Activated CD8-positive, alpha-beta memory T cell treated with anti-CD3 and anti-CD28 coated beads for 4 hours (primary cell): ENCODE data around the gene IL4R.
A peak's percentile ranks its signal among the peaks of the same experiment; 100 is the strongest.

Experiments used
- DNase-seq, 2 donors: peaks; one replicate each; pipeline ENCODE4 v3.0.0-alpha.2; 2020; ENCODE audit warnings: low read depth in 2 of 2

Gene IL4R

DNA sequence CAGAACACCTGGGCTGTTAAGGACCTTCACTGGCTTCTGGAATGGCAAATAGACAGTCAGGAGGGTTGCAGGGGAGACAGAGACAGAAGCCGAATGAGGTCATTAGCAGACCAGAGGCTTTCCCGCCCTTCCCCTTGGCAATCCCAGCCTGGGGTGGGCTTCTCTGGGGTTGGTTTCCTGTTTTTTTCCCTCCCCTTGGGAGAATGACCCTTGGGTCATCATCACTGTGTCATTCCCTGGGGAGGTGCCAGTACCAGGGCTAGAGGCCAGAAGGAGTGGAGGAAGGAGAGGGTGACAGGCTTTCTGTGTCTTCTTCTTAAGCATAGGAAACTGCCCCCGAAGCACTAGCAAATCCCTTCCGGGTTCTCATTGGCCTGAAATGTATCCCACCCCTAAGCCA lies 45.3 kb downstream of the IL4R start:
- no peak for DNase-seq

GRCh38 chr16:27359615-27360014 lies 45.8 kb downstream of the IL4R start:
- DNase-seq = no peak

DNA sequence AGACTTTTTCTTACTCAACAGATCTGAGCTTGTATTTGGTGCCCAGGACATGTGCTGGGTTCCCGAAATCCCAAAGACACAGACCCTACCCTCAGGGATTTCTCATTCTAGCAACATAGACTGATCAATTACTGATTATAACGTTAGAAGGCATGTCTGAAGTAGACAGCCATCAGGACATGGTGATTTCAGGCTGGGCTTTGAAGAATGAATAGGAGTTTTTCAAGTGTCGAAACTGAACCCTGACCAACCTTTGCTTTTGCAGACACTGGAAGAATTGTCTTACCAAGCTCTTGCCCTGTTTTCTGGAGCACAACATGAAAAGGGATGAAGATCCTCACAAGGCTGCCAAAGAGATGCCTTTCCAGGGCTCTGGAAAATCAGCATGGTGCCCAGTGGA lies 48.2 kb downstream of the IL4R start:
- no peak for DNase-seq

GRCh38 chr16:27362570-27363245 lies 48.9 kb downstream of the IL4R start:
- no peak for DNase-seq

- DNase-seq = no peak
Observed at GRCh38 chr16:27363246-27363632, 49.5 kb downstream of the IL4R start.

DNA sequence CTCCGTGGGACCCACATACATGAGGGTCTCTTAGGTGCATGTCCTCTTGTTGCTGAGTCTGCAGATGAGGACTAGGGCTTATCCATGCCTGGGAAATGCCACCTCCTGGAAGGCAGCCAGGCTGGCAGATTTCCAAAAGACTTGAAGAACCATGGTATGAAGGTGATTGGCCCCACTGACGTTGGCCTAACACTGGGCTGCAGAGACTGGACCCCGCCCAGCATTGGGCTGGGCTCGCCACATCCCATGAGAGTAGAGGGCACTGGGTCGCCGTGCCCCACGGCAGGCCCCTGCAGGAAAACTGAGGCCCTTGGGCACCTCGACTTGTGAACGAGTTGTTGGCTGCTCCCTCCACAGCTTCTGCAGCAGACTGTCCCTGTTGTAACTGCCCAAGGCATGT lies 50.0 kb downstream of the IL4R start:
- no peak for DNase-seq

DNA sequence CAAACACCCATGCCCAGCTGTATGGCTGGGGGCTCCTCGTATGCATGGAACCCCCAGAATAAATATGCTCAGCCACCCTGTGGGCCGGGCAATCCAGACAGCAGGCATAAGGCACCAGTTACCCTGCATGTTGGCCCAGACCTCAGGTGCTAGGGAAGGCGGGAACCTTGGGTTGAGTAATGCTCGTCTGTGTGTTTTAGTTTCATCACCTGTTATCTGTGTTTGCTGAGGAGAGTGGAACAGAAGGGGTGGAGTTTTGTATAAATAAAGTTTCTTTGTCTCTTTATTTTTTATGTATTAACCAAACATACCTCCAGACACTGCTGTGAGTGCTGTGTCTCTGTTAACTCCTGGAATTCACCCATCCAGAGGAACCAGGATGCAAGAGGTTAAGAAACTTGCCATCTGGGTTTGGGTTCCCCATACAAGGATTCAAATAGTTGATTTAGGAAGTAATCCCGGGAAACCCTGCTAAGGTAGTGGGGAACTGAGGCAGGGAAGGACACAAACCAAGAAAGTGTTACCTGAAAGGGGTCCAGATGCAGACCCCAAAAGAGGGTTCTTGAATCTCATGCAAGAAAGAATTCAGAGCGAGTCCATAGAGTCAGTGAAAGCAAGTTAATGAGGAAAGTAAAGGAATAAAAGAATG lies 50.8 kb downstream of the IL4R start:
- DNase-seq = no peak

DNA sequence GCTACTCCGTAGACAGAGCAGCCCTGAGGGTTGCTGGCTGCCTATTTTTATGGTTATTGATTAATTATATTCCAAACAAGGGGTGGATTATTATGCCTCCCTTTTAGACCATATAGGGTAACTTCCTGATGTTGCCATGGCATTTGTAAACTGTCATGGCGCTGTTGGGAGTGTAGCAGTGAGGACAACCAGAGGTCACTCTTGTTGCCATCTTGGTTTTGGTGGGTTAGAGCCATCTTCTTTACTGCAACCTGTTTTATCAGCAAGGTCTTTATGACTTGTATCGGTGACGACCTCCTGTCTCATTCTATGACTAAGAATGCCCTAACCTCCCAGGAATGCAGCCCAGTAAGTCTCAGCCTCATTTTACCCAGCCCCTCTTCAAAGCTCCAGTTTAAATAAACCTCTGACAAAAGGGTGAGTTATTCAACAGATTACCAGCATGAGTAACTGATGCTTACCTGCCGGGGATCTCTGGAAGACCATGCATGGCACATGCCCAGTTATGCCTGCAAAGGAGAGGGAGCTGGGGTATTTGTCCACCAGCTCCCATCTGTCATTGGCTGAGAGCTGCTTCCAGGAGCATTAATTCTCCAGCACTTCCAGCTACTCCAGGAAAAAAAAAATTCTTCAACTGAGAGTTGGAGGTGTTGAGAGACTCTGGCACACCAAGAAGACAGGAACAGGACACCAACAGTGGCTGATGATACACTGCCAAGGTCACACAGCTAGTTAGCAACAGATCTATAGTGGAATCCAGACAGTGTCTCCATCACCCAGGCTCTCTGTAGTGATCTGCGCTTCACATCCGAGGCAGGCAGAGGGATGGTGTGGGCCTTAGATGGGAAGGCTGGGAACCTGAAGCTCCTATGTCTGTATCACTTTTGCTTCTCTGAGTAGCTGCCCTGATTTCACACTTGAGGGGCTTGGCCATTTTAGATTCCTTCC lies 51.6 kb downstream of the IL4R start:
- no peak for DNase-seq

DNA sequence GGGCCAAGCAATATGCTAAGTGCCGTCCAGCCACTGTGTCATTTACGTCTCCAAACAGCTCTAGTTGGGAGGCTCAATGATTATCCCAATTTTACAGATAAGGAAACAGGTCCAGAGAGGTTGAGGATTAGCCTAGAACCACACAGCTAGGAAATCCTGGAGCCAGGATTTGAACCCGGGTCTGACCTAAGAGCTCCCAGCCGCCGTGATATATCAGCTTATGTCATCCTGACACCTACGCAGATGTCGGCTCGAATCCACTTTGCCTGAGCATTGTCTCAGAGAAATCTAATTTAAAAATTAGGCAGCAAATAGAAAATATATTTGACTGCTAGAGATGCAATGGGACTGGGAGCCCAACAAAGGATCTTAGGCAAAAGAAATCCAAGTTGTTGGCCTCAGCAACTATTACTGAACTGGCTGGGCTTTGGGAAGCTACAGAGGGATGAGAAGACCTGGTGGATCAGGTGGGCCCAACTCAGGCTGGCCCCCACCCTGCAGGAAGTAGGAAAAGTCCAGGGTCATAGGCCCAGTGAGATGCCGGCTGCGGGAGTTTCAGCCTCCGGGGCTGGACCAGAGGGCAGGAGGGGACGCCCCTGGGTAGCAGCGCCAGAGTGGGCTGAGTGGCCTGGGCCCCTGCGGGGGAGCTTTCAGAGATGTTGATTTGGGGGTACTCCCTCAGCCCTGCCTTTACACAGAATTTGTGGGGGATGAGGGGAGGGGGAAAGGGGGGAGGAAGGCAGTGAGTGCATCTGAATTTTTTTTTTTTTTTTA lies 53.1 kb downstream of the IL4R start:
- no peak for DNase-seq

GRCh38 chr16:27367461-27368357 lies 53.9 kb downstream of the IL4R start:
- DNase-seq = peak; percentile 82 to 92

- DNase-seq = no peak
Observed at GRCh38 chr16:27368358-27368722, 54.6 kb downstream of the IL4R start.

GRCh38 chr16:27369806-27370205 lies 56.0 kb downstream of the IL4R start:
- DNase-seq = no peak

GRCh38 chr16:27370318-27370717 lies 56.5 kb downstream of the IL4R start:
- no peak for DNase-seq

GRCh38 chr16:27373312-27373711 lies 59.5 kb downstream of the IL4R start:
- DNase-seq = no peak

DNA sequence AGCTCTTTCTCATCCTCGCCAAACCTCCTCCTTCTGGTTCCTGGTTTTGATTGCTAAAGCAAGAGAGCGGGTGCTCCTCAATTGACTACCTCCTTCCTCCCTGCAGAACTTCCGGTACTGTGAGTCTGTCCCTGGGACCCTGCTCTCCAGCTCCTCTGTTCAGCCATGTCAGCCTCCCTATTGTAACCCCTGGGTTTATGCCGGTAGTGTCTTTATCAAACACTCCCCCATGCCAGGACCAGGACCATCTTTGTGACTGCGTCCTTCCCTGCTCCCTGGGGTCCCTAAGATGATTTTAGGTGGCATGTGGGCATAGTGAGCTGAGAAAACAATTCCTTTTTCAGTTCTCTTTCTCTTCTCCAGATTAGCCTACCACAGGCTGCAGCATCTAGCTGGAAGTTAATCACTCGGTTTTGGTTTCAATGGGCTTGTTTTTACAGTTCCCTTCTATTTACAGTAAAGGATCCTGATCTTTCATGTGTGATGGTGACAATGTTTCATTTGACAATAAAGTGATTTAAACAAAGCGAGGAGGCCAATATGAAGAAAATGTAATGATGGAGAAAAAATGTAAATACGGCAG lies 60.5 kb downstream of the IL4R start:
- no peak for DNase-seq

DNA sequence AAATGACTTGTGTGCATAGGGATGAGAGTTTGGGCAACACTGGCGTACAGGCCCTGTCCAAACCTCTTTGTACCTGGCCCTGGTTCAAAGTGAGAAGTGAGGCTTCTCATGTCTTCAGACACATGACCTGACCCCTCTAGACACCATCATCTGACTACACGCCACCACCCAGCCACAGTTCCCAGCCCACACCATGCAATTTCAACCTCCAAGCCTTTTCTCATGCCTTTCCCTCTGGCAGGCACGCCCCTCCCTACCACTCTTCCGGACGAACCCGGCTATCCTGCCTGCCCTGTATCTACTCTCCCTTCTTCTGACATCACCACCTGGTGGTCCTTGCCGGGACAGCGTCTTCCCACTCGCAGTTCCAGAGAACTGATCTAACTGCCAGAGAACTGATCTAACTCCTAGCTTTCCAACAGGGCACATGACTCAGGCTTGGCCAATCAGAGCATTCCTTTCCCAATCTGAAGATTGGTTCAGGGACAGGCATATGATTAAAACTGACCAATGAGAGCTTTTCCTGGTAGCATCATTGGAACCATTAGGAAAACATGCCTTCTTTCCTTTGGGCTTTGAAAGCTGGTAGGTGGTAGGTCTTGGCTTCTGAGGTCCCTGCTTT lies 61.1 kb downstream of the IL4R start:
- DNase-seq = no peak

- DNase-seq = no peak
Observed at GRCh38 chr16:27377666-27378485, 64.1 kb downstream of the IL4R start.

- no peak for DNase-seq
Observed at GRCh38 chr16:27378871-27379481, 65.2 kb downstream of the IL4R start.

- DNase-seq = no peak
Observed at GRCh38 chr16:27379919-27380318, 66.1 kb downstream of the IL4R start.
